K562 (cell line): ENCODE measurements around the gene HPSE2. TPM values are rescaled to one million over a fixed set of nuclear protein-coding genes. Genes with fewer than 3 reads are reported as not detected.

ENCODE experiments used
- ATAC-seq: fragments of 200-7000 bp; cut with Tn5 transposase; 3 replicates; pipeline ENCODE4 v1.9.1; 2020; ENCODE audit warnings: moderate library complexity
- BruUV-seq: library from RNA; stranded (reverse); fragments of 400-500 nt; replicated peaks from 2 replicates; lab custom pipeline; 2021; lab: Mats Ljungman, UMichigan
- CTCF ChIA-PET: fragments of 300-600 bp; formaldehyde crosslinking; extraction: SDS; loops from one replicate; lab custom pipeline; 2021; ENCODE audit warnings: low intra/inter-chr PET ratio; lab: Yijun Ruan, JAX
- POLR2A ChIA-PET: fragments of 300-600, 350-650 bp; sonication (Branson Sonifier 250); formaldehyde crosslinking; extraction: SDS; loops from one replicate; lab custom pipeline; 2021; ENCODE audit warnings: antibody characterized with exemption, inconsistent platforms; lab: Yijun Ruan, JAX
- DNase-seq, 4 experiments: peaks; one replicate each; pipeline versions ENCODE4 v3.0.0 to v3.0.0-alpha.2; 2011 to 2018; ENCODE audit warnings: low spot score in 3 of 4, mixed read lengths in 3 of 4; ENCODE audit errors: extremely low read depth in 1 of 4
- FAIRE-seq: peaks from 2 replicates; lab custom pipeline; 2011; peaks lifted over from hg19 to GRCh38; lab: Jason Lieb, UNC
- H2AFZ ChIP-seq: 2 replicates; pipeline ENCODE4 v1.6.0; 2011; ENCODE audit warnings: low read depth, low read length, control low read depth, inconsistent platforms
- H3K27ac ChIP-seq: fragments of 200-600 bp; 3 replicates; pipeline ENCODE4 v1.8.0; 2011; ENCODE audit warnings: low read depth, mild to moderate bottlenecking, control low read depth, inconsistent platforms, low read length, moderate library complexity, mixed read lengths; ENCODE audit errors: extremely low read depth
- H3K27me3 ChIP-seq, 2 experiments: fragments of 300-600 bp in 1 of 2; 2 replicates in 1 of 2; 3 replicates in 1 of 2; pipeline versions ENCODE4 v1.6.0 to v1.8.0; 2011; ENCODE audit warnings: inconsistent platforms in 2 of 2, low read length in 2 of 2, mild to moderate bottlenecking in 1 of 2, mixed read lengths in 1 of 2, moderate library complexity in 1 of 2; ENCODE audit not compliant: control insufficient read depth in 2 of 2, insufficient read depth in 2 of 2
- H3K36me3 ChIP-seq: fragments of 300-600 bp; 3 replicates; pipeline ENCODE4 v1.8.0; 2011; ENCODE audit warnings: mild to moderate bottlenecking, low read length, inconsistent platforms; ENCODE audit not compliant: control insufficient read depth, insufficient read depth
- H3K4me1 ChIP-seq, 2 experiments: fragments of 200-600 bp in 1 of 2; replicated peaks in 1 of 2; 2 replicates in 1 of 2; 3 replicates in 1 of 2; pipeline versions ENCODE4 v1.5.1 to v1.8.0; 2011; ENCODE audit warnings: inconsistent platforms in 2 of 2, low read length in 2 of 2, mild to moderate bottlenecking in 1 of 2, mixed read lengths in 1 of 2, moderate library complexity in 1 of 2; ENCODE audit not compliant: control insufficient read depth in 2 of 2, insufficient read depth in 2 of 2
- H3K4me2 ChIP-seq: 2 replicates; pipeline ENCODE4 v1.6.1; 2011; ENCODE audit warnings: low read length, control low read depth, inconsistent platforms, mixed read lengths; ENCODE audit not compliant: insufficient read depth
- H3K4me3 ChIP-seq: fragments of 200-600 bp; sonication (generic), shearing (Covaris generic); 2 replicates; pipeline ENCODE4 v1.5.1; 2016; ENCODE audit warnings: control low read depth, inconsistent platforms
- H3K79me2 ChIP-seq: fragments of 200-600 bp; 3 replicates; pipeline ENCODE4 v1.8.0; 2011; ENCODE audit warnings: low read length, inconsistent platforms; ENCODE audit not compliant: control insufficient read depth, insufficient read depth
- H3K9ac ChIP-seq, 2 experiments: 2 replicates each; pipeline versions ENCODE4 v1.6.0 to v1.6.1; 2011; ENCODE audit warnings: low read depth in 2 of 2, low read length in 2 of 2, control low read depth in 1 of 2, inconsistent platforms in 1 of 2, mild to moderate bottlenecking in 1 of 2, mixed read lengths in 1 of 2; ENCODE audit not compliant: insufficient read depth in 1 of 2
- H3K9me1 ChIP-seq: one replicate; pipeline ENCODE4 v1.6.0; 2011; ENCODE audit warnings: inconsistent platforms, mild to moderate bottlenecking, low read length, moderate library complexity; ENCODE audit not compliant: control insufficient read depth, insufficient read depth
- H3K9me3 ChIP-seq: replicated peaks from 2 replicates; pipeline ENCODE4 v1.5.1; 2011; ENCODE audit warnings: low read depth, low read length, inconsistent platforms; ENCODE audit not compliant: control insufficient read depth, insufficient read depth
- H4K20me1 ChIP-seq: replicated peaks from 2 replicates; pipeline ENCODE4 v1.6.1; 2011; ENCODE audit warnings: low read length, inconsistent platforms, mixed read lengths; ENCODE audit not compliant: control insufficient read depth, insufficient read depth
- ARID3A ChIP-seq: IDR thresholded peaks from 2 replicates; pipeline ENCODE4 v1.6.1; 2012; ENCODE audit warnings: low read depth, low read length, improper control_type of control experiment, borderline replicate concordance
- BRCA1 ChIP-seq, 2 experiments: fragments of 450-650 bp in 1 of 2; sonication (generic) in 1 of 2; formaldehyde crosslinking in 1 of 2; IDR thresholded peaks; 2 replicates each; pipeline versions ENCODE4 v1.5.0 to v1.6.1; 2017 to 2020; ENCODE audit warnings: mild to moderate bottlenecking in 1 of 2, missing genetic modification reagents in 1 of 2
- CC2D1A ChIP-seq: fragments of 450-650 bp; IDR thresholded peaks from 2 replicates; pipeline ENCODE4 v1.6.1; 2017; ENCODE audit warnings: mild to moderate bottlenecking
- EP300 ChIP-seq: IDR thresholded peaks from 2 replicates; pipeline ENCODE4 v1.6.1; 2012; ENCODE audit warnings: low read length, improper control_type of control experiment
- FOXJ2 ChIP-seq: fragments of 200-800 bp; sonication (Bioruptor generic); IDR thresholded peaks from 2 replicates; pipeline ENCODE4 v1.6.1; 2016; ENCODE audit warnings: missing genetic modification characterization, missing compliant biosample characterization
- HSF4 ChIP-seq: fragments of 250-450 bp; sonication (Bioruptor Pico); IDR thresholded peaks from 2 replicates; pipeline ENCODE4 v2.1.2; 2022; ENCODE audit warnings: mild to moderate bottlenecking, moderate library complexity, borderline replicate concordance
- MEF2D ChIP-seq: conservative IDR thresholded peaks from 2 replicates; pipeline ENCODE4 v1.6.1; 2016; ENCODE audit warnings: low read depth, missing genetic modification characterization, missing compliant biosample characterization
- NCOA6 ChIP-seq: fragments of 450-650 bp; IDR thresholded peaks from 2 replicates; pipeline ENCODE4 v1.6.1; 2017; ENCODE audit warnings: mild to moderate bottlenecking
- POLR2B ChIP-seq: fragments of 450-650 bp; IDR thresholded peaks from 2 replicates; pipeline ENCODE4 v1.6.1; 2018; ENCODE audit warnings: low read depth; ENCODE audit not compliant: partially characterized antibody
- RFX1 ChIP-seq: fragments of 450-650 bp; IDR thresholded peaks from 2 replicates; pipeline ENCODE4 v1.6.1; 2016; ENCODE audit warnings: mild to moderate bottlenecking, moderate library complexity
- RUNX1 ChIP-seq: sonication (generic); IDR thresholded peaks from 2 replicates; pipeline ENCODE4 v1.6.1; 2016; ENCODE audit warnings: antibody characterized with exemption, low read depth
- SRSF7 ChIP-seq: fragments of 200-400 bp; formaldehyde crosslinking; optimal IDR thresholded peaks from 2 replicates; pipeline ENCODE3; 2017; ENCODE audit warnings: mild to moderate bottlenecking, low read depth, low read length
- VEZF1 ChIP-seq: fragments of 200-800 bp; sonication (Bioruptor generic); IDR thresholded peaks from 2 replicates; pipeline ENCODE4 v1.6.1; 2017; ENCODE audit warnings: missing genetic modification characterization, missing compliant biosample characterization
- XRCC5 ChIP-seq: fragments of 200-400 bp; formaldehyde crosslinking; IDR thresholded peaks from 2 replicates; pipeline ENCODE4 v1.6.1; 2017; ENCODE audit warnings: low read depth, mild to moderate bottlenecking, low read length
- YBX1 ChIP-seq: fragments of 450-650 bp; IDR thresholded peaks from 2 replicates; pipeline ENCODE4 v1.7.1; 2016; ENCODE audit warnings: mild to moderate bottlenecking
- ZBTB8A ChIP-seq: fragments of 450-650 bp; IDR thresholded peaks from 2 replicates; pipeline ENCODE4 v1.6.1; 2018; ENCODE audit warnings: mild to moderate bottlenecking, moderate library complexity; ENCODE audit not compliant: partially characterized antibody
- ZC3H8 ChIP-seq: fragments of 450-650 bp; IDR thresholded peaks from 2 replicates; pipeline ENCODE4 v1.6.1; 2017
- ZFP30 ChIP-seq: fragments of 250-450 bp; sonication (Bioruptor Pico); IDR thresholded peaks from 2 replicates; pipeline ENCODE4 v1.8.0; 2022; ENCODE audit warnings: moderate library complexity, mild to moderate bottlenecking, inconsistent platforms, borderline replicate concordance
- ZNF586 ChIP-seq: fragments of 450-650 bp; formaldehyde crosslinking; conservative IDR thresholded peaks from 2 replicates; pipeline ENCODE4 v1.4.0; 2020; ENCODE audit warnings: mild to moderate bottlenecking, moderate library complexity
- ZSCAN29 ChIP-seq: fragments of 450-650 bp; IDR thresholded peaks from 2 replicates; pipeline ENCODE4 v1.6.1; 2017
- WGBS: fragments of 100-300 bp; shearing (Covaris generic); methylation state at CpG from one replicate; pipeline ENCODE4 v1.1.6; 2016; ENCODE audit warnings: low coverage, mixed read lengths; ENCODE audit not compliant: insufficient coverage; ENCODE audit errors: missing lambda C conversion rate; 5-methylcytosine and 5-hydroxymethylcytosine counted together
- in situ Hi-C: fragments of 300-500 bp; cut with MboI; formaldehyde crosslinking; loops from 4 replicates; pipeline ENCODE4 v1.15.0; 2018; ENCODE audit warnings: inconsistent platforms, mixed read lengths
- intact Hi-C: fragments of 100-400 bp; cut with micrococcal nuclease; formaldehyde crosslinking; loops from 2 replicates; pipeline ENCODE4 v1.14.2; 2022
- polyA plus RNA-seq, 8 experiments: library from polyadenylated mRNA; depleted of rRNA in 4 of 8; stranded (reverse) in 5 of 8; unstranded in 3 of 8; fragments of >200 nt; fragmentation: Nextera tagmentation in 2 of 8; fragmentation: Illumina TruSeq in 1 of 8; extraction: Ambion mirVana in 2 of 8; extraction: Trizol in 1 of 8; gene quantifications; 2 replicates each; pipeline versions ENCODE4 v1.2.1 to v1.2.3, GENCODE V29; 2011 to 2014; ENCODE audit warnings: inconsistent platforms in 1 of 8, missing spikeins in 1 of 8
- total RNA-seq, 7 experiments: library from RNA; depleted of rRNA in 6 of 7; stranded (reverse); fragments of >200 nt in 6 of 7; fragmentation: Illumina TruSeq in 2 of 7; extraction: Trizol in 2 of 7; gene quantifications; 2 replicates each; pipeline versions ENCODE4 v1.2.1 to v1.2.3, GENCODE V29; 2011 to 2021; ENCODE audit warnings: low replicate concordance in 1 of 7

The HPSE2 gene
- total and polyA plus RNA-seq, 9 of the 15 experiments (the other 6 are each of a cell fraction or from before 2014, with no cell fraction given), result 0.03 to 0.10 (median 0.04) TPM; not detected in 2

- 0% methylated on average over 2 of the region's 2 CpGs for WGBS
- Histone ChIP-seq H3K27me3 (no peaks in the 10 kb centered on the region; a peak in 1 of 5 replicates), H3K4me3 (no peak overlapping the region), H3K36me3 (no peaks in the 10 kb centered on the region), H3K9me3 (no peaks in the 10 kb centered on the region), H3K27ac (no peak overlapping the region), H3K4me1 (no peaks in the 10 kb centered on the region), H3K9me1 (no peaks in the 10 kb centered on the region), H3K79me2 (no peaks in the 10 kb centered on the region), H2AFZ (no peak overlapping the region), H4K20me1 (no peaks in the 10 kb centered on the region), H3K9ac (no peak overlapping the region), H3K4me2 (no peak overlapping the region)
- POLR2A ChIA-PET, result no interaction called here
- ATAC-seq (no peak), FAIRE-seq (no peak), DNase-seq (no peak)
- TF ChIP-seq RFX1, result no peak
- TF ChIP-seq ZFP30 (CRISPR knock-in tag), result no peak
- TF ChIP-seq SRSF7, result no peak
- TF ChIP-seq ZNF586 (CRISPR knock-in tag), result no peak
- TF ChIP-seq ZBTB8A, result no peak
- TF ChIP-seq ARID3A, result no peak
- TF ChIP-seq ZSCAN29, result no peak
- TF ChIP-seq XRCC5, result no peak
- no peak for TF ChIP-seq VEZF1 (CRISPR knock-in tag)
- TF ChIP-seq RUNX1, result no peak
- no peak for TF ChIP-seq HSF4 (CRISPR knock-in tag)
- TF ChIP-seq ZC3H8, result no peak
- no peak for TF ChIP-seq CC2D1A
- TF ChIP-seq NCOA6, result no peak
- TF ChIP-seq BRCA1 (IDR thresholded peaks at IDR 0.05), result no peak
- no peak for TF ChIP-seq BRCA1 (CRISPR knock-in tag; IDR thresholded peaks at IDR 0.05)
- no peak for TF ChIP-seq POLR2B
- no peak for TF ChIP-seq FOXJ2 (tag)
- TF ChIP-seq EP300, result no peak
- no peak for TF ChIP-seq YBX1
- TF ChIP-seq MEF2D (tag), result no peak
- in situ Hi-C loops (no loop called here), intact Hi-C loops (no loop called here)
- no TSS peak for BruUV-seq
- CTCF ChIA-PET, result no interaction called here
Measured at GRCh38 chr10:98517672-98518071, 718.0 kb downstream of the HPSE2 start.
